Liver (tissue), 9 donors: ENCODE data around the gene CACNG8. TPM values are rescaled to one million over a fixed set of nuclear protein-coding genes. Genes with fewer than 3 reads are reported as not detected.

ENCODE experiments used
- DNase-seq: peaks from one replicate; pipeline ENCODE4 v3.0.0-alpha.2; 2017; ENCODE audit warnings: low spot score
- H3K27ac ChIP-seq, 2 donors: one replicate each; pipeline ENCODE4 v1.7.0; 2013; ENCODE audit warnings: inconsistent platforms in 2 of 2, low read length in 2 of 2, control low read depth in 1 of 2, low read depth in 1 of 2, mild to moderate bottlenecking in 1 of 2
- H3K27me3 ChIP-seq, 4 donors: one replicate each; pipeline versions ENCODE4 v1.6.1 to v1.7.0; 2013; ENCODE audit warnings: low read length in 3 of 4, inconsistent platforms in 1 of 4, mild to moderate bottlenecking in 1 of 4, moderate library complexity in 1 of 4; ENCODE audit not compliant: control insufficient read depth in 4 of 4, insufficient read depth in 4 of 4
- H3K36me3 ChIP-seq, 4 donors: one replicate each; pipeline versions ENCODE4 v1.6.1 to v1.7.0; 2013; ENCODE audit warnings: low read length in 3 of 4, mild to moderate bottlenecking in 3 of 4, low read depth in 1 of 4, moderate library complexity in 1 of 4; ENCODE audit not compliant: control insufficient read depth in 4 of 4, insufficient read depth in 3 of 4
- H3K4me1 ChIP-seq, 4 donors: one replicate each; pipeline versions ENCODE4 v1.6.1 to v1.7.0; 2013; ENCODE audit warnings: low read length in 3 of 4, mild to moderate bottlenecking in 3 of 4, moderate library complexity in 1 of 4; ENCODE audit not compliant: control insufficient read depth in 4 of 4, insufficient read depth in 4 of 4
- H3K4me3 ChIP-seq, 3 donors: one replicate each; pipeline versions ENCODE4 v1.6.1 to v1.7.0; 2013; ENCODE audit warnings: low read length in 3 of 3, control low read depth in 1 of 3, low read depth in 1 of 3, mild to moderate bottlenecking in 1 of 3
- H3K9ac ChIP-seq, 2 donors: one replicate each; pipeline ENCODE4 v1.7.0; 2013; ENCODE audit warnings: low read length in 2 of 2, mild to moderate bottlenecking in 2 of 2, moderate library complexity in 2 of 2, control low read depth in 1 of 2, low read depth in 1 of 2
- H3K9me3 ChIP-seq, 4 donors: one replicate each; pipeline versions ENCODE4 v1.6.1 to v1.7.0; 2013; ENCODE audit warnings: low read length in 3 of 4; ENCODE audit not compliant: control insufficient read depth in 4 of 4
- EGR1 ChIP-seq, 2 donors: IDR thresholded peaks; 2 replicates each; pipeline ENCODE4 v1.6.1; 2016 to 2018; ENCODE audit warnings: antibody characterized with exemption in 2 of 2, low read depth in 2 of 2
- FOXA1 ChIP-seq: IDR thresholded peaks from 2 replicates; pipeline ENCODE4 v1.6.1; 2016; ENCODE audit warnings: antibody characterized with exemption
- FOXA2 ChIP-seq: IDR thresholded peaks from 2 replicates; pipeline ENCODE4 v1.6.1; 2016; ENCODE audit warnings: antibody characterized with exemption
- HNF4A ChIP-seq, 2 donors: conservative IDR thresholded peaks; 2 replicates each; pipeline ENCODE4 v1.6.1; 2016; ENCODE audit warnings: antibody characterized with exemption in 2 of 2, mild to moderate bottlenecking in 2 of 2
- HNF4G ChIP-seq: IDR thresholded peaks from 2 replicates; pipeline ENCODE4 v1.6.1; 2016; ENCODE audit warnings: antibody characterized with exemption
- JUND ChIP-seq, 2 donors: IDR thresholded peaks; 2 replicates each; pipeline ENCODE4 v1.6.1; 2016; ENCODE audit warnings: antibody characterized with exemption in 2 of 2
- NR2F2 ChIP-seq: IDR thresholded peaks from 2 replicates; pipeline ENCODE4 v1.6.1; 2016; ENCODE audit warnings: antibody characterized with exemption
- RAD21 ChIP-seq, 2 donors: IDR thresholded peaks; 2 replicates each; pipeline ENCODE4 v1.6.1; 2016; ENCODE audit warnings: antibody characterized with exemption in 2 of 2, mild to moderate bottlenecking in 2 of 2
- RXRA ChIP-seq, 2 donors: IDR thresholded peaks; 2 replicates each; pipeline ENCODE4 v1.6.1; 2017 to 2018; ENCODE audit warnings: antibody characterized with exemption in 2 of 2, mild to moderate bottlenecking in 1 of 2
- SP1 ChIP-seq: IDR thresholded peaks from 2 replicates; pipeline ENCODE4 v1.6.1; 2018; ENCODE audit warnings: antibody characterized with exemption, mild to moderate bottlenecking
- TAF1 ChIP-seq: conservative IDR thresholded peaks from 2 replicates; pipeline ENCODE4 v1.6.1; 2016; ENCODE audit warnings: antibody characterized with exemption, mild to moderate bottlenecking
- YY1 ChIP-seq: IDR thresholded peaks from 2 replicates; pipeline ENCODE4 v1.6.1; 2016; ENCODE audit warnings: antibody characterized with exemption, mild to moderate bottlenecking
- WGBS: extraction: QIAGEN DNeasy Blood & Tissue Kit; methylation state at CpG from one replicate; pipeline ENCODE4 v1.1.7; 2013; 5-methylcytosine and 5-hydroxymethylcytosine counted together
- polyA plus RNA-seq, 2 donors: library from polyadenylated mRNA; stranded (reverse) in 1 of 2; unstranded in 1 of 2; fragments of 200-250 nt in 1 of 2; fragments of >200 nt in 1 of 2; fragmentation: Nextera tagmentation in 1 of 2; extraction: Ambion mirVana in 1 of 2; gene quantifications; one replicate each; pipeline versions ENCODE4 v1.2.1 to v1.2.3, GENCODE V29; 2013 to 2015
- total RNA-seq, 2 donors: library from RNA; depleted of rRNA; stranded (reverse); fragments of >200 nt; gene quantifications; one replicate each; pipeline ENCODE4 v1.2.3, GENCODE V29; 2014
- TF ChIP-seq, protein P1 (sequence below): IDR thresholded peaks from 2 replicates; pipeline ENCODE4 v1.6.1; 2016; ENCODE audit warnings: antibody characterized with exemption
- TF ChIP-seq, protein P2 (sequence below): IDR thresholded peaks from 2 replicates; pipeline ENCODE4 v1.6.1; 2016; ENCODE audit warnings: antibody characterized with exemption, mild to moderate bottlenecking
- TF ChIP-seq, protein P3 (sequence below): IDR thresholded peaks from 2 replicates; pipeline ENCODE4 v1.6.1; 2016; ENCODE audit warnings: antibody characterized with exemption
- TF ChIP-seq, protein P4 (sequence below): IDR thresholded peaks from 2 replicates; pipeline ENCODE4 v1.6.1; 2016; ENCODE audit warnings: antibody characterized with exemption
- TF ChIP-seq, protein P5 (sequence below): fragments of 150-350 bp; IDR thresholded peaks from 2 replicates; pipeline ENCODE4 v1.5.1; 2017; ENCODE audit warnings: improper control_type of control experiment, low read depth, low read length; ENCODE audit not compliant: missing input control
- donor health status: healthy.
- donor health status: healthy.
- donor health status: healthy.
- donor health status: healthy.
- donor health status: healthy.

CACNG8 gene
- total and polyA plus RNA-seq, 4 donors = under 0.01 TPM; not detected in 3

DNA sequence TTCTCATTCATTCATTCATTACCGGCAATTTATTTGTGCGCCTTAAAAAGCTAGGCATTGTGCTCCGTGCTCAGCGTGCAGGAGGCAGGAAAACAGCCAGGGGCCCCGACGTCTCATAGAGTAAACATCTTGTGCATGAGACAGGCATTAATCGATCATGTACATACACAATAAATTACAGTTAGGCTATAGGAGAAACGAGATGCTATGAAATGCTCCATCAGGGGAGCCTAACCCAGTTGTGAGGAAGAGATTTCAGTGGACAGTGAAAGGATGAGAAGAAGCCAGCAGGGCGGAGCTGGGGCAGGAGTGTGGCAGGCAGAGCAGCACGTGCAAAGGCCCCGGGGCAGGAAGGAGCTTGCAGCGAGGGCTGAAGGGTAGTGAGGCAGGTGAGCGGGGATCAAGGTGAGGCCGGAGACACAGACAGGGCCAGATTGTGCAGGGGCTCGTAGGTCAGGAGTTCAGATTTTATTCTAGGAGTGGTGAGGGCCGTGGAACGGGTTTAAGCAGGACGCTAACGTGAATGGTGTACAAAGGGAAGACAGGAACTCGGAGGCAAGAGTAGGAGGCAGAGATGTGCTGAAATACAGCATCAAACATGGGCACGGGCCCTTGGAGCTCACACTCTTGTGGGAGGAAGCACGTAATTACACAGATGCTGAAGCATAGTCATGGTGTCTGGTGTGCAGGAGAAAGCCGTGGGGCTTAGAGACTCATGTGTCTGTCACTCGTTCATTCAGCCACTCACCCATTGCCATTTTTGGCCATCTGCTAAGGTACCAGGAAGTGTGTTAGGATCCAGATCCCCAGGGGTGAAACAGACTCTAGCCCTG is 20.9 kb downstream of the CACNG8 start:
- Histone ChIP-seq H3K27me3 (peaks cover 4 to 15% (median 9%) of the 10 kb centered on the region in 4 donors), H3K36me3 (no peaks in the 10 kb centered on the region), H3K4me3 (no peak overlapping the region), H3K27ac (no peak overlapping the region), H3K9me3 (peaks cover 0 to 3% (median 1%) of the 10 kb centered on the region in 4 donors), H3K4me1 (peaks cover 0 to 6% (median 2%) of the 10 kb centered on the region in 4 donors), H3K9ac (no peak overlapping the region)
- no peak for DNase-seq
- 84% methylated on average over 24 of the region's 24 CpGs for WGBS
- TF ChIP-seq HNF4G = no peak
- TF ChIP-seq, protein P1, sequence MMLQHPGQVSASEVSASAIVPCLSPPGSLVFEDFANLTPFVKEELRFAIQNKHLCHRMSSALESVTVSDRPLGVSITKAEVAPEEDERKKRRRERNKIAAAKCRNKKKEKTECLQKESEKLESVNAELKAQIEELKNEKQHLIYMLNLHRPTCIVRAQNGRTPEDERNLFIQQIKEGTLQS = no peak
- no peak for TF ChIP-seq SP1
- TF ChIP-seq NR2F2 = no peak
- no peak for TF ChIP-seq FOXA1
- no peak for TF ChIP-seq EGR1 (IDR thresholded peaks at IDR 0.05; ENCODE audit: low read depth in 2 of 2)
- no peak for TF ChIP-seq JUND (IDR thresholded peaks at IDR 0.05)
- no peak for TF ChIP-seq YY1
- no peak for TF ChIP-seq RXRA (IDR thresholded peaks at IDR 0.05)
- TF ChIP-seq, protein P2, sequence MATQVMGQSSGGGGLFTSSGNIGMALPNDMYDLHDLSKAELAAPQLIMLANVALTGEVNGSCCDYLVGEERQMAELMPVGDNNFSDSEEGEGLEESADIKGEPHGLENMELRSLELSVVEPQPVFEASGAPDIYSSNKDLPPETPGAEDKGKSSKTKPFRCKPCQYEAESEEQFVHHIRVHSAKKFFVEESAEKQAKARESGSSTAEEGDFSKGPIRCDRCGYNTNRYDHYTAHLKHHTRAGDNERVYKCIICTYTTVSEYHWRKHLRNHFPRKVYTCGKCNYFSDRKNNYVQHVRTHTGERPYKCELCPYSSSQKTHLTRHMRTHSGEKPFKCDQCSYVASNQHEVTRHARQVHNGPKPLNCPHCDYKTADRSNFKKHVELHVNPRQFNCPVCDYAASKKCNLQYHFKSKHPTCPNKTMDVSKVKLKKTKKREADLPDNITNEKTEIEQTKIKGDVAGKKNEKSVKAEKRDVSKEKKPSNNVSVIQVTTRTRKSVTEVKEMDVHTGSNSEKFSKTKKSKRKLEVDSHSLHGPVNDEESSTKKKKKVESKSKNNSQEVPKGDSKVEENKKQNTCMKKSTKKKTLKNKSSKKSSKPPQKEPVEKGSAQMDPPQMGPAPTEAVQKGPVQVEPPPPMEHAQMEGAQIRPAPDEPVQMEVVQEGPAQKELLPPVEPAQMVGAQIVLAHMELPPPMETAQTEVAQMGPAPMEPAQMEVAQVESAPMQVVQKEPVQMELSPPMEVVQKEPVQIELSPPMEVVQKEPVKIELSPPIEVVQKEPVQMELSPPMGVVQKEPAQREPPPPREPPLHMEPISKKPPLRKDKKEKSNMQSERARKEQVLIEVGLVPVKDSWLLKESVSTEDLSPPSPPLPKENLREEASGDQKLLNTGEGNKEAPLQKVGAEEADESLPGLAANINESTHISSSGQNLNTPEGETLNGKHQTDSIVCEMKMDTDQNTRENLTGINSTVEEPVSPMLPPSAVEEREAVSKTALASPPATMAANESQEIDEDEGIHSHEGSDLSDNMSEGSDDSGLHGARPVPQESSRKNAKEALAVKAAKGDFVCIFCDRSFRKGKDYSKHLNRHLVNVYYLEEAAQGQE = no peak

DNA sequence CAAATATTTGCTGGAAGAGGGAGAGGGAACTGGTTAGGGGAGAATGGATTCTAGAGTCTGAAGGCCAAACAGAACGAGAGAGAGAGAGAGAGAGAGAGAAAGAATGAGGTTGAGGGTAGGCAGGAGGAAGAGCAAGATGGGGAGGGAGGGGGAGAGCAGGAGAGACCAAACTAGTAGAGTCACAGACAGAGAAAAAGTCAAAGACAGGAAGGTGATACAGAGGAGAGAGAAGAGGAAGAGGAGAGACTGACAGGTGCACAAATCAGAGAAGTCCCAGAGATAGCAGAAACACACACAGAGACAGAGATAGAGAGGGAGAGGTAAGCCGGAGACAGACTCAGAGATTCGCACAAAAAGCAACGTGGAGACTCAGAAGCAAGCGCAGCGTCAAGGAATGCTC is 23.1 kb downstream of the CACNG8 start:
- TF ChIP-seq FOXA2 (no peak), EGR1 (IDR thresholded peaks at IDR 0.05; ENCODE audit: low read depth in 2 of 2) (no peak), RXRA (IDR thresholded peaks at IDR 0.05) (no peak), FOXA1 (no peak), HNF4A (conservative IDR thresholded peaks at IDR 0.05) (no peak), SP1 (no peak), TAF1 (no peak), HNF4G (no peak), RAD21 (IDR thresholded peaks at IDR 0.05) (no peak)
- TF ChIP-seq, protein P3, sequence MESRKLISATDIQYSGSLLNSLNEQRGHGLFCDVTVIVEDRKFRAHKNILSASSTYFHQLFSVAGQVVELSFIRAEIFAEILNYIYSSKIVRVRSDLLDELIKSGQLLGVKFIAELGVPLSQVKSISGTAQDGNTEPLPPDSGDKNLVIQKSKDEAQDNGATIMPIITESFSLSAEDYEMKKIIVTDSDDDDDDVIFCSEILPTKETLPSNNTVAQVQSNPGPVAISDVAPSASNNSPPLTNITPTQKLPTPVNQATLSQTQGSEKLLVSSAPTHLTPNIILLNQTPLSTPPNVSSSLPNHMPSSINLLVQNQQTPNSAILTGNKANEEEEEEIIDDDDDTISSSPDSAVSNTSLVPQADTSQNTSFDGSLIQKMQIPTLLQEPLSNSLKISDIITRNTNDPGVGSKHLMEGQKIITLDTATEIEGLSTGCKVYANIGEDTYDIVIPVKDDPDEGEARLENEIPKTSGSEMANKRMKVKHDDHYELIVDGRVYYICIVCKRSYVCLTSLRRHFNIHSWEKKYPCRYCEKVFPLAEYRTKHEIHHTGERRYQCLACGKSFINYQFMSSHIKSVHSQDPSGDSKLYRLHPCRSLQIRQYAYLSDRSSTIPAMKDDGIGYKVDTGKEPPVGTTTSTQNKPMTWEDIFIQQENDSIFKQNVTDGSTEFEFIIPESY = no peak
- TF ChIP-seq, protein P4, sequence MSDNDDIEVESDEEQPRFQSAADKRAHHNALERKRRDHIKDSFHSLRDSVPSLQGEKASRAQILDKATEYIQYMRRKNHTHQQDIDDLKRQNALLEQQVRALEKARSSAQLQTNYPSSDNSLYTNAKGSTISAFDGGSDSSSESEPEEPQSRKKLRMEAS = no peak
- TF ChIP-seq, protein P1 = no peak
- TF ChIP-seq, protein P5, sequence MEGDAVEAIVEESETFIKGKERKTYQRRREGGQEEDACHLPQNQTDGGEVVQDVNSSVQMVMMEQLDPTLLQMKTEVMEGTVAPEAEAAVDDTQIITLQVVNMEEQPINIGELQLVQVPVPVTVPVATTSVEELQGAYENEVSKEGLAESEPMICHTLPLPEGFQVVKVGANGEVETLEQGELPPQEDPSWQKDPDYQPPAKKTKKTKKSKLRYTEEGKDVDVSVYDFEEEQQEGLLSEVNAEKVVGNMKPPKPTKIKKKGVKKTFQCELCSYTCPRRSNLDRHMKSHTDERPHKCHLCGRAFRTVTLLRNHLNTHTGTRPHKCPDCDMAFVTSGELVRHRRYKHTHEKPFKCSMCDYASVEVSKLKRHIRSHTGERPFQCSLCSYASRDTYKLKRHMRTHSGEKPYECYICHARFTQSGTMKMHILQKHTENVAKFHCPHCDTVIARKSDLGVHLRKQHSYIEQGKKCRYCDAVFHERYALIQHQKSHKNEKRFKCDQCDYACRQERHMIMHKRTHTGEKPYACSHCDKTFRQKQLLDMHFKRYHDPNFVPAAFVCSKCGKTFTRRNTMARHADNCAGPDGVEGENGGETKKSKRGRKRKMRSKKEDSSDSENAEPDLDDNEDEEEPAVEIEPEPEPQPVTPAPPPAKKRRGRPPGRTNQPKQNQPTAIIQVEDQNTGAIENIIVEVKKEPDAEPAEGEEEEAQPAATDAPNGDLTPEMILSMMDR = no peak
- TF ChIP-seq, protein P2 = no peak
- no peak for DNase-seq
- Histone ChIP-seq H3K9me3 (peaks cover 0 to 3% (median 1%) of the 10 kb centered on the region in 4 donors), H3K4me3 (no peak overlapping the region), H3K27me3 (peaks cover 4 to 9% (median 8%) of the 10 kb centered on the region in 4 donors), H3K9ac (no peak overlapping the region), H3K4me1 (peaks cover 0 to 5% (median 0%) of the 10 kb centered on the region in 4 donors), H3K27ac (no peak overlapping the region), H3K36me3 (no peaks in the 10 kb centered on the region)
- WGBS = 68% methylated on average over 6 of the region's 6 CpGs
